ENCODE measurements around the gene STXBP4. TPM values are rescaled to one million over a fixed set of nuclear protein-coding genes. Genes with fewer than 3 reads are reported as not detected.

STXBP4 gene
- total and polyA plus RNA-seq, 7 donors: 0.53 to 4.1 (median 2.3) TPM

DNA sequence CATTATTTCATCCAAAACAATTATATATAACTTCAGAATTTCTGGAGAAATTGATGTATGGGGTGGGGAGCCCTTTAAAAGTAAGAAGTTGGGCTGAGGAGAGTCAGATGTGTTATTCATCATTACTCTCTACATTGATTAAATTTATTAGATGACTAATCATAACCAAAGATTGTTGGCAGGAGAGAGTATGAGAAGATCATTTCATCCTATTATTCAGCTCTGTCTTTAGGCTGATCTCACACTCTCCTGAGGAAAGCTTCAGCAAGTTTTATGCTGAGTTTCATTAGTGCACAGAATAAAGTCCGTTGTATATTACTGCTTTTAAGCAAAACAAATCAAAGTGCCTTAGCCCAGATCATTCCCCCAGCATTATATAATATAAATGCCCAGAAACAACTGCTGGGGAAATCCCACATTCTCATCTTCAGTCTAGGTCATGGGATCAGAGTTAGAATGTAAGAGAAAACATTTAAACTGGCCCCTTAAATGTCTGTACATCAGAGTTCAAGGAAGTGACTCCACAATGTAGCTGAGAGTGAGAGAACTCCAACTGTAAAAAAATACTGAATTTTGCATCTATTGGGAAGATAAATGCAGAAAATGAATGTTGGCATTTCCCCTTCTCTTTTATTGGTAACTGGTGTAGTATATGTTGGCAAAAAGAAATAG is 166.1 kb downstream of the STXBP4 start:
- H3K27ac ChIP-seq: no peak overlapping the region
- DNase-seq: no peak
- H3K27me3 ChIP-seq (ENCODE audit: insufficient read depth in 3 of 3, low read length in 2 of 3): no peaks in the 10 kb centered on the region
- TF ChIP-seq, protein P1, sequence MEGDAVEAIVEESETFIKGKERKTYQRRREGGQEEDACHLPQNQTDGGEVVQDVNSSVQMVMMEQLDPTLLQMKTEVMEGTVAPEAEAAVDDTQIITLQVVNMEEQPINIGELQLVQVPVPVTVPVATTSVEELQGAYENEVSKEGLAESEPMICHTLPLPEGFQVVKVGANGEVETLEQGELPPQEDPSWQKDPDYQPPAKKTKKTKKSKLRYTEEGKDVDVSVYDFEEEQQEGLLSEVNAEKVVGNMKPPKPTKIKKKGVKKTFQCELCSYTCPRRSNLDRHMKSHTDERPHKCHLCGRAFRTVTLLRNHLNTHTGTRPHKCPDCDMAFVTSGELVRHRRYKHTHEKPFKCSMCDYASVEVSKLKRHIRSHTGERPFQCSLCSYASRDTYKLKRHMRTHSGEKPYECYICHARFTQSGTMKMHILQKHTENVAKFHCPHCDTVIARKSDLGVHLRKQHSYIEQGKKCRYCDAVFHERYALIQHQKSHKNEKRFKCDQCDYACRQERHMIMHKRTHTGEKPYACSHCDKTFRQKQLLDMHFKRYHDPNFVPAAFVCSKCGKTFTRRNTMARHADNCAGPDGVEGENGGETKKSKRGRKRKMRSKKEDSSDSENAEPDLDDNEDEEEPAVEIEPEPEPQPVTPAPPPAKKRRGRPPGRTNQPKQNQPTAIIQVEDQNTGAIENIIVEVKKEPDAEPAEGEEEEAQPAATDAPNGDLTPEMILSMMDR (IDR thresholded peaks at IDR 0.05): no peak
- 58 to 70% (median 61%) methylated on average over 1 of the region's 1 CpG for WGBS, 3 donors
- H3K4me3 ChIP-seq: no peak overlapping the region
- no peaks in the 10 kb centered on the region for H3K9me3 ChIP-seq
- intact Hi-C loops (cut with DNase I): no loop called here
- H3K4me1 ChIP-seq: no peaks in the 10 kb centered on the region
- no peaks in the 10 kb centered on the region for H3K36me3 ChIP-seq (ENCODE audit: insufficient read depth in 1 of 2, low read depth in 1 of 2)
- no peak for ATAC-seq

DNA sequence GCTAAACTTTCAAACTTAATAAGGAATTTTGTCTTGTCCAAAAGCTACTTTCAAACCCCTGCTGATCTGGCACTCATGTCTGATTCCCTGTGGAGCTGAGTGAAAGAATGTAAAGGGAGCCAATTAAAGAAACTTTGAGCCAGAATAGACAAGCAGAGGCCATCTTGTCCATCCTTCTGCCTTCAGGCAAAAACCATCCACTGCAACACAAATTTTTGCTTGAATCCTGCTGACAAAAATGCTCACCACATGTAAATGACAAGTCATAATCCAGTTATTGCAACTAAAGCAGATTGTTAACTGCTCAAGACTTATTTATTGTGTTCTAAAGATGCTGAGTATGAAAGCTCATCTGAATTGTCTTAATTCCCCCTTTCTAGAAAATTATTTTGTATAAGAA is 172.2 kb downstream of the STXBP4 start:
- TF ChIP-seq, protein P1 (IDR thresholded peaks at IDR 0.05): no peak

DNA sequence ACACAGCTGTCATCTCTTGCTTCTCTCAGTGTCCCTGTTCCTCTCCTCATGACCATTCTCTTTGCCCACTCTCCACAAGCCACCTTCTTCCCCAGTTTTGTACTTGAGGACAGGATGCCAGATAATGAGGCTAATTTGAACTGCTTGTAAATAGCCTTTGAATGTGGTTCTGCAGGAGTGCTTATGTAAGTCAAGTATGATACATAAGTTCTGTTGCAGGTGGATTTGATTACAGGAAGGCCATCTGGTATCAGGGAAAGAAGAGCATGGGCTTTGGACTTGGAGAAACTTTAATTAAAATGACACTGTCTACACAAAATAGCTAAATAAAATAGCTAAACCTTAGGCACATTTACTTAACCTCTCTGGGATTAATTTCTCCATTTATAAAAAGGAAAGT is 176.0 kb downstream of the STXBP4 start:
- DNase-seq: no peak
- H3K27ac ChIP-seq: no peak overlapping the region
- no peaks in the 10 kb centered on the region for H3K9me3 ChIP-seq
- peaks cover 0 to 15% of the 10 kb centered on the region in 2 donors for H3K36me3 ChIP-seq (ENCODE audit: insufficient read depth in 1 of 2, low read depth in 1 of 2)
- no peak overlapping the region for H3K4me3 ChIP-seq
- no peak for ATAC-seq
- peaks cover 0 to 2% (median 0%) of the 10 kb centered on the region in 3 donors for H3K27me3 ChIP-seq (ENCODE audit: insufficient read depth in 3 of 3, low read length in 2 of 3)
- no peaks in the 10 kb centered on the region for H3K4me1 ChIP-seq
- TF ChIP-seq, protein P1 (IDR thresholded peaks at IDR 0.05): no peak
- intact Hi-C loops (cut with DNase I): no loop called here

More for the DNA sequence above, 172.2 kb downstream of the STXBP4 start:
- Histone ChIP-seq H3K36me3 (ENCODE audit: insufficient read depth in 1 of 2, low read depth in 1 of 2) (peaks cover 0 to 15% of the 10 kb centered on the region in 2 donors), H3K27me3 (ENCODE audit: insufficient read depth in 3 of 3, low read length in 2 of 3) (peaks cover 0 to 2% (median 0%) of the 10 kb centered on the region in 3 donors), H3K27ac (no peak overlapping the region), H3K9me3 (no peaks in the 10 kb centered on the region), H3K4me3 (no peak overlapping the region), H3K4me1 (no peaks in the 10 kb centered on the region)
- intact Hi-C loops (cut with DNase I): no loop called here
- no peak for ATAC-seq
- DNase-seq: no peak

DNA sequence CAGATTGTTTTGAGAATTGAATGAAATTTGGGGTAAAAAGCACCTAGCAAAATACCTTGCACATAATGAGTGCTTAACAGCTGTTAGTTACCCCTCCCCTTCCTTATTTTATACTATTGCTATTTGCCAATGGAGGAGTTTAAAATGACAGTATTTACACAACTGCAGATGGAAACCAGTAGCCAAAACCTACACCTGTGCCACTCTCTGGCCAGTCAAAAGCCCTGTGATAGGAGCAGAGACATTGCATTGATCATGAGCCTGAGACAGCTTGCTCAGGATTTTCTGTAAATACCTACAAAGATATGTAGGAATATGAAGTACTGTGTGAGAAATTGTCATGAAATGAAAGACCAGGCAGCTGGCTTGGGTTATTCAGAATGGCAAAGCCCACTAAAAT is 180.9 kb downstream of the STXBP4 start:
- H3K36me3 ChIP-seq (ENCODE audit: insufficient read depth in 1 of 2, low read depth in 1 of 2): no peaks in the 10 kb centered on the region
- TF ChIP-seq, protein P1 (IDR thresholded peaks at IDR 0.05): no peak
- intact Hi-C loops (cut with DNase I): no loop called here
- no peaks in the 10 kb centered on the region for H3K4me1 ChIP-seq
- no peaks in the 10 kb centered on the region for H3K9me3 ChIP-seq
- DNase-seq (no peak), ATAC-seq (no peak)
- peaks cover 0 to 2% (median 0%) of the 10 kb centered on the region in 3 donors for H3K27me3 ChIP-seq (ENCODE audit: insufficient read depth in 3 of 3, low read length in 2 of 3)
- no peak overlapping the region for H3K27ac ChIP-seq
- H3K4me3 ChIP-seq: no peak overlapping the region

DNA sequence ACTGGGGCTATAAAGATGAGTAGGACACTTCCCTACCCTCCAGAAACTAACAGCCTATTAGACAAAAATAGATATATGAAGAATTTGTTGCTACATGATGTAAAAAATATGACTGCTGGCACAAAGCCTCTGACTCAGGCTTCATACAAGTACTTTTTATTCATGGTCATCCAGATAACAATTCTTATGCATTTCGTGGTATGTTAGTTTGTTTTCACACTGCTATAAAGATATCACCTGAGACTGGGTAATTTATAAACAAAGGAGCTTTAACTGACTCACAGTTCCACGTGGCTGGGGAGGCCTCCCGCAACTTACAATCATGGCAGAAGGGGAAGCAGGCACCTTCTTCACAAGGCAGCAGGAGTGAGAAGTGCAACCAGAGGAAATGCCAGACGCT is 183.7 kb downstream of the STXBP4 start:
- Histone ChIP-seq H3K27me3 (ENCODE audit: insufficient read depth in 3 of 3, low read length in 2 of 3) (no peaks in the 10 kb centered on the region), H3K4me3 (no peak overlapping the region), H3K36me3 (ENCODE audit: insufficient read depth in 1 of 2, low read depth in 1 of 2) (no peaks in the 10 kb centered on the region), H3K9me3 (no peaks in the 10 kb centered on the region), H3K27ac (no peak overlapping the region), H3K4me1 (peaks cover 10% of the 10 kb centered on the region)
- TF ChIP-seq, protein P1 (IDR thresholded peaks at IDR 0.05): no peak
- no peak for DNase-seq
- ATAC-seq: no peak
- intact Hi-C loops (cut with DNase I): no loop called here
- 78 to 89% (median 85%) methylated on average over 4 of the region's 4 CpGs for WGBS, 3 donors
